Mucosa of rectum (tissue), 2 donors: ENCODE measurements around the gene IMPG2.

Experiments used
- H3K27ac ChIP-seq, 2 donors: one replicate each; pipeline ENCODE4 v1.7.0; 2013; ENCODE audit warnings: inconsistent platforms in 2 of 2, low read depth in 2 of 2, low read length in 2 of 2
- H3K27me3 ChIP-seq, 2 donors: one replicate each; pipeline ENCODE4 v1.7.0; 2013; ENCODE audit warnings: low read length in 2 of 2; ENCODE audit not compliant: control insufficient read depth in 2 of 2, insufficient read depth in 2 of 2
- H3K36me3 ChIP-seq, 2 donors: one replicate each; pipeline ENCODE4 v1.7.0; 2013; ENCODE audit warnings: low read length in 2 of 2; ENCODE audit not compliant: control insufficient read depth in 2 of 2, insufficient read depth in 2 of 2
- H3K4me1 ChIP-seq, 2 donors: one replicate each; pipeline ENCODE4 v1.7.0; 2013; ENCODE audit warnings: low read length in 2 of 2, mild to moderate bottlenecking in 1 of 2; ENCODE audit not compliant: control insufficient read depth in 2 of 2, insufficient read depth in 2 of 2
- H3K4me3 ChIP-seq, 2 donors: one replicate each; pipeline ENCODE4 v1.7.0; 2013; ENCODE audit warnings: low read length in 2 of 2
- H3K9ac ChIP-seq, 2 donors: one replicate each; pipeline ENCODE4 v1.7.0; 2013; ENCODE audit warnings: low read length in 2 of 2, low read depth in 1 of 2, mild to moderate bottlenecking in 1 of 2
- H3K9me3 ChIP-seq, 2 donors: one replicate each; pipeline ENCODE4 v1.7.0; 2013; ENCODE audit warnings: low read length in 2 of 2; ENCODE audit not compliant: control insufficient read depth in 2 of 2
- donor health status: healthy.
- donor health status: Normal muscosa, but diverticular disease.

The IMPG2 gene

DNA sequence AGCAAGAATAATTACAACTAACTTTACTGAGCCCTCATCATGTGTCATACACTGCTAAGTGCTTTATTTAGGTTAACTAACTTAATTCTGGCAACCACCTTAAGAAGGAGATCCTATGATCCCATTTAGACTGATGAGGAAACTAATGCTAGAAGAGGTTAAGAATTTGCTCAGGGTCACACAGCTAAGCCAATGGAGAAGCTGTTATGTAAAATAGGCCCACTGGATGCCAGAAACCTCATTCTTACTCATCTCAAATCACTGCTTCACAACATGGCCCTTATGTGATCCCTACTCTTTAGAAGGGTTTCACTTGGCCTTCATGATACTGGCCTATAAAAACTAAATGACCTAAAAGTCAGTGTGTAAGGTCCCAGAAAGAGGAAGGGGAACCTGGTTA, 41.2 kb downstream of the IMPG2 start:
- no peak overlapping the region for H3K27ac ChIP-seq
- H3K4me1 ChIP-seq = no peaks in the 10 kb centered on the region
- no peak overlapping the region for H3K9ac ChIP-seq
- no peak overlapping the region for H3K4me3 ChIP-seq
- H3K9me3 ChIP-seq = no peaks in the 10 kb centered on the region
- H3K27me3 ChIP-seq = no peaks in the 10 kb centered on the region
- H3K36me3 ChIP-seq = no peaks in the 10 kb centered on the region

DNA sequence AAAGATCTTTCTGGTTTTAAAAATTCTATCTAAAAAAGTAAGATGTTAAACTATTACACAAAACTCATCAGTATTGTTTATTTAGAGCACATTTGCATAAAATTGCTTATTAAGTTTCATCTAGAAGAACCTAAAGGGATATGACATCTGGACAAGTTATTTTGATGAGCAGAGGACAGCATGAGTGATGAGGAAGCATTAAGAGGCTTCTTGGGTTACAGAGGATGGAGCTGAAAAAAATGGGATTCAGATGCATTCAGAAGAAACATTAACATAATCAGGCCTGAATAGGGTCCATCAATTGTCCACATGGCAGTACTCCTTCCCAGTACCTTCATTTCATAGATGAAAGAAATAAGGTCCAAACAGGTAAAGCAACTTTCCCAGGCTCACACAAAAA, 41.6 kb downstream of the IMPG2 start:
- Histone ChIP-seq H3K9ac (no peak overlapping the region), H3K4me3 (no peak overlapping the region), H3K4me1 (no peaks in the 10 kb centered on the region), H3K27me3 (no peaks in the 10 kb centered on the region), H3K27ac (no peak overlapping the region), H3K9me3 (no peaks in the 10 kb centered on the region), H3K36me3 (no peaks in the 10 kb centered on the region)

DNA sequence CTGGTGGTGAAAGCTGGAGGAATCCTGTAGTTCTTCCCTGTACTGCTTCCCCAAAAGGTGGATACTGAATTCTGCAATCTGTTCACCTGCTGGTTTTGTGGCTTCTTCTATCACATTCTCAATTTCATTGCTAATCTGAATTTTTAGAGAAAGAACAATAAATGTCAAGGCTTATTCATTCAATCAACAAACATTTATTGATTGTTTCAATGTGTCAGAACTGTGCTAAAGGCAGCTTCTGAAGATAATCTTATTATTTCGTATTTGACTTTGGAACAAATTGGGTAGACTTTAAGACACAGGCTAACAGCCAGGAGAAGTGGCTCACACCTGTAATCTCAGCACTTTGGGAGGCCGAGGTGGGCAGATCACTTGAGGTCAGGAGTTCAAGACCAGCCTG, 46.8 kb downstream of the IMPG2 start:
- Histone ChIP-seq H3K4me3 (no peak overlapping the region), H3K4me1 (no peaks in the 10 kb centered on the region), H3K9ac (no peak overlapping the region), H3K27ac (no peak overlapping the region), H3K36me3 (no peaks in the 10 kb centered on the region), H3K27me3 (no peaks in the 10 kb centered on the region), H3K9me3 (no peaks in the 10 kb centered on the region)

DNA sequence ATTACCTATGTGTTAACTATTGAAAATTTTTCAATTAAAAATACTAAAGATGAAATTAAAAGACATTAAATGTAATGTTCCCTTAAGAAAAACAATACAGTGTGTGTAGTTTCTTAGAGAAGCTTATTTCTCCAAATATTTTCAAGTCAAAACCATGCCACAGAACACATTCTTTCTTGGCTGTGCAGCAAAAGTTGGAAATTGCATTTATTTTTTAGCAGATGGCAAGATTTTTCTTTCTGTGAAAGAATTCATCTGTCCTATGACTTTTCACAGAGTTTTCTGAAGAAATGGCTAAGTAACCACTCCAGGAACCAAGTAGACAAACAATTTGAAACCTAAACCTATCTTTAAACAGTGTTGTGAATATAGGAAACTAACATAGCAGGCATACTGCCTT, 47.2 kb downstream of the IMPG2 start:
- no peaks in the 10 kb centered on the region for H3K4me1 ChIP-seq
- no peaks in the 10 kb centered on the region for H3K9me3 ChIP-seq
- H3K9ac ChIP-seq = no peak overlapping the region
- no peak overlapping the region for H3K27ac ChIP-seq
- H3K36me3 ChIP-seq = no peaks in the 10 kb centered on the region
- H3K27me3 ChIP-seq = no peaks in the 10 kb centered on the region
- H3K4me3 ChIP-seq = no peak overlapping the region

DNA sequence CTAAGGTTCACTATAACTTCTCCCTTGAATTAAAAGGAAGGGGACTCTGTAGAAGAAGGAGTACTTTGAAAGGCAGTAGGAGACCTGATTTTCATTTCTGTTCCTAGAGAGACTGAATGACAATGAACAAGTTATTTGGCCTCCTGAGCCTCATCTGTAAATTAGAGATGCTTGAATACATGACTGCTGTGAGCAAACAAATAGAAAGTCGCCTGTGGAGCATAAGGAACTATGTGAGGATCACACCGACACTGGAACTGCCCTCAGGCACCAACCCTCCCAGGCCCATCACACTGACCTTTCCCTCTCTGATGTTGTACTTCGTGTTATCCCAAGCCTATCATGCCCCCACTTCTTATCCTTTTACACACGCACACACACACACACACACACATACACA, 48.6 kb downstream of the IMPG2 start:
- Histone ChIP-seq H3K27me3 (no peaks in the 10 kb centered on the region), H3K9ac (no peak overlapping the region), H3K27ac (no peak overlapping the region), H3K9me3 (no peaks in the 10 kb centered on the region), H3K4me1 (no peaks in the 10 kb centered on the region), H3K4me3 (no peak overlapping the region), H3K36me3 (no peaks in the 10 kb centered on the region)

DNA sequence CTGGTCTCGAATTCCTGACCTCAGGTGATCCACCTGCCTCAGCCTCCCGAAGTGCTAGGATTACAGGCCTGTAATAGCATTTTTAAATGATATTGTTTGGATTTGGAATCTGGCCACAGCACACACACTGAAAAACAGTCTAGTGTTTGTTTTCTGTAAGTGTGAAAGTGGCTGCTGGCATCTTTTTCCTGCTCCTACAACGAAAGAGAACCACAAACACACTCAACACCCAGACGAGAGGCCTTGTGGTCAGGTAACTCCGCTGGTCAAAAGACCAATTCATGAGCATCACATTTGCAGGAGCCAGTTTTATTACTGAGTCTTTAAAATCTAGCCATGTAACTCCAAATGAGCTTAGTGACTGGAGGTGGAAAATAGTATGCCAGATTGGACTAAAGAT, 50.2 kb downstream of the IMPG2 start:
- Histone ChIP-seq H3K4me3 (no peak overlapping the region), H3K4me1 (no peaks in the 10 kb centered on the region), H3K36me3 (no peaks in the 10 kb centered on the region), H3K27ac (no peak overlapping the region), H3K27me3 (no peaks in the 10 kb centered on the region), H3K9ac (no peak overlapping the region), H3K9me3 (no peaks in the 10 kb centered on the region)

DNA sequence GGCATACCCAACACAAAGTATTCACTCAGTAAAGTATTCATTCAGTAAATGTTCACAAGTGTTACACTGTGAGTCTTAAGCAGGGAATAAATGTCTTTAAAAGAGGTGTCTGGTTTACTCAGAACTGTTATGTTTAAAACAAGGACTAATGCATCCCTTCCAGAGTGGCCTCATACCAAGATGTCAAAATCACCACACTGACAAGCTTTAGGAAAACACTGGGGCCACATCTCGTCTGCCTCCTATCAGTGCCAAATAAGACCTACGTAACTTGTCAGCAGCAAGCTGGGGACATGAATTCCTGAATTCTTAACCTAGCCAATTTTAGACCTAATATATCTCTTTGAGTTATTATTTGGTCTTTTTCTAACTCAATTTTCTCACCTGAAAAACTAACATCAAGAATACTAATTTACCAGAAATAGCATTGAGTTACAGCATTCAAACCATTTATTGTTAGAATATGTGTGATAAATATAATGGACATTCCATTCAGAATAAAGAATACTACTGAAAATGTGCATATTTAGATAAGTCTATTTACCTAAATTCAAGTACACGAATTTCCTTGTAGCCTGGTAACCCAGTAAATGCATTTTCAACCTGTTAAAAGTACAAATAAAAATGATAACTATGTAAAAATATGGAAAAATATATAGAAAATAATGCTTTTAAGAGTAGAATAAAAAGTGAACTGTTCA, 51.3 kb downstream of the IMPG2 start:
- H3K27ac ChIP-seq = no peak overlapping the region
- no peaks in the 10 kb centered on the region for H3K27me3 ChIP-seq
- H3K4me1 ChIP-seq = no peaks in the 10 kb centered on the region
- H3K4me3 ChIP-seq = no peak overlapping the region
- no peaks in the 10 kb centered on the region for H3K36me3 ChIP-seq
- H3K9me3 ChIP-seq = no peaks in the 10 kb centered on the region
- no peak overlapping the region for H3K9ac ChIP-seq

DNA sequence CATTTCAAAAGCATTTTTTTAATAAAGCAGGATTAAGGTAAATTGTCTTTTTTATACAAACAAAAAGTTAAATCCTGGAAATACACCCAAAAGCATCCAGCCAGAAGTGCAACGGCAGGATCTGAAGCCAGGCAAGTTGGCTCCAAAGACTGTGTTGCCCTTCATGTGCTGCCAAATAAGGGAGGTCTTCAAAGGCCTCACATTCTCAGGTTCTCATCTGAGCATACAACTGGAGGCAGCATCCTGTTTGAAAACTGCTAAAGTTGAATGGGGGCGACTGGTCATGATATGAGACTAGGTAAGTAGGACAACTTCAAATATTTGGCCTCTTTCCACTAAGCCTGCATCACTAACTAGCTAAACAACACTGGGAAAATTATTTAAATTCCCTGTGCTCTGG, 52.2 kb downstream of the IMPG2 start:
- Histone ChIP-seq H3K27ac (no peak overlapping the region), H3K9ac (no peak overlapping the region), H3K36me3 (no peaks in the 10 kb centered on the region), H3K9me3 (no peaks in the 10 kb centered on the region), H3K27me3 (no peaks in the 10 kb centered on the region), H3K4me1 (no peaks in the 10 kb centered on the region), H3K4me3 (no peak overlapping the region)

DNA sequence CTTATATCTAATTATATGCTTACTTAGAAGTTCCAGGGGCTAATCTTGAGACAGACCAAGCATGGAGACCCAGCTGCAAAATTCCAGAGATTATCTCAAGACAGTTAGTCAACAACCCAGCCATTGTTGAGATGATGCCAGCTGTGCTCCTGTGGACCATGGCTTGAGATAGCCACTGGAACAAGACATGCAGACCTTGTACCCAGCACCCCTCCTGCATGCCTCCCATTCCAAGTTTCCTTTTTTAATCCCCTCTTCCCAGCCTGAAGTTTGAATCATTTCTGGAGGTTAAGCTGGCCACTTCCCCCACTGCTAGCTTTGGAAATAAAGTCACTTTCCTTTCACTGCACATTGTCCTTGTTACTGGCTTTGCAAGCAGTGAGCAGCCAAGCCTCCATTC, 53.8 kb downstream of the IMPG2 start:
- Histone ChIP-seq H3K27me3 (no peaks in the 10 kb centered on the region), H3K9ac (no peak overlapping the region)

DNA sequence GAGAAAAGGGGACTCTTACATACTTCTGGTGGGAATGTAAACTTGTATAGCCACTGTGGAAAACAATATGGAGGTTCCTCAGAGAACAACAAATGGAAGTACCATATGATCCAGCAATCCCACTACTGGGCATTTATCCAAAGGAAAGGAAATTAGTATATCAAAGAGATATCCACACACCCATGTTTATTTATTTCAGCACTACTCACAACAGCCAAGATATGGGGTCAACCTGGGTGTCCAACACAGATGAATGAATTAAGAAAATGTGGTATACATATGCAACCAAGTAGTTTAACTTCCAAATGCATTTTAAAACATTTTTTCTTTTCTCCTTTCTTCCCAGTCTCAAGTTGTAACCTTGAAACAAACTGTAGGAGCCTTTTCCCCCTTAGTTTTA, 54.3 kb downstream of the IMPG2 start:
- Histone ChIP-seq H3K4me3 (no peak overlapping the region), H3K27me3 (no peaks in the 10 kb centered on the region), H3K36me3 (no peaks in the 10 kb centered on the region), H3K27ac (no peak overlapping the region), H3K9ac (no peak overlapping the region), H3K4me1 (no peaks in the 10 kb centered on the region), H3K9me3 (no peaks in the 10 kb centered on the region)

More for the DNA sequence above, 53.8 kb downstream of the IMPG2 start:
- Histone ChIP-seq H3K9me3 (no peaks in the 10 kb centered on the region), H3K36me3 (no peaks in the 10 kb centered on the region), H3K4me1 (no peaks in the 10 kb centered on the region), H3K4me3 (no peak overlapping the region), H3K27ac (no peak overlapping the region)
